SH-SY5Y (cell line): ENCODE data around the gene NXPH2.

Experiments used
- GATA2 ChIP-seq: IDR thresholded peaks from 2 replicates; pipeline ENCODE4 v1.6.1; 2011; ENCODE audit warnings: mild to moderate bottlenecking, low read depth, low read length
- GATA3 ChIP-seq: IDR thresholded peaks from 2 replicates; pipeline ENCODE4 v1.6.1; 2011; ENCODE audit warnings: low read depth, mild to moderate bottlenecking, low read length, moderate library complexity

The NXPH2 gene

GRCh38 chr2:138703242-138703641 is 76.9 kb downstream of the NXPH2 start:
- TF ChIP-seq GATA3 = no peak

- TF ChIP-seq GATA2 (no peak), GATA3 (no peak)
Observed at GRCh38 chr2:138700716-138701115, 79.5 kb downstream of the NXPH2 start.

DNA sequence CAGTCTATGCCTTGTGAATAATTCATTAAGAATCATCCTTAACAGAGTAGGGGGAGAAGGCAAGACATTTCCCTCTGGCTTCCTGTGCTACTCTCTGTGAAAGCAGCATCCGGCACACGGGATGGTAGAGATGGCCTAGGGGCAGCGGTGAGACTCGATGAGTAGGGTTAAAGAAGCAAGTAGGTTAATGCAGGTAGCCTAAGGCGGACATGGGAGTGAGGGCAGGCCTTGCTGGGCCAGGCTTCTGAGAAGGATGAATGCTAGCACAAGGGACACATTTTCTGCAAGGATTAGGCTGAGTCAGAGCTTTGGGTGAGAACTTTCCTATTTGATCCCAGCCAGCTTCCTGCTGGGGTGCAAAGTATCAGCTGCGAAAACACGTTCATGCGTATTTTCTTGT is 80.8 kb downstream of the NXPH2 start:
- TF ChIP-seq GATA3 = no peak
- TF ChIP-seq GATA2 = no peak

GRCh38 chr2:138698428-138698827 is 81.8 kb downstream of the NXPH2 start:
- no peak for TF ChIP-seq GATA2
- TF ChIP-seq GATA3 = no peak

DNA sequence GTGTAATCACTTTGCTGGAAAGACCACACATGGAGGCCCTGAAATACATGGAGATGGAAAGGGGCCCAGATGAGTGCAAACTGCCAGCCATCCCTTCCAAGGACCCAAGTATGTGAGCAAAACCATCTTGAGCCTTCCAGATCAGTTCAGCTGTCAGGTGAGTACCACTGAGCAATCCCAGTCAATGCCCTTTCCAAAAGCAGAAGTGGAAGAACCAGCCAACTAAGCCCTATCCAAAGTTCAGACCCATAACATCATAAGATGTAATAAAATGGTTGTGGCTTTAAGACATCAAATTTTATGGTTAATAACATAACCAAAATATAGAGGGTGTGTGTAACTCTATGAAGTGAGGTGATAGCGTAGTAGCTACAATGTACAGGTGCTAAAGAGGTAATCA is 88.5 kb downstream of the NXPH2 start:
- TF ChIP-seq GATA2 (no peak), GATA3 (no peak)

DNA sequence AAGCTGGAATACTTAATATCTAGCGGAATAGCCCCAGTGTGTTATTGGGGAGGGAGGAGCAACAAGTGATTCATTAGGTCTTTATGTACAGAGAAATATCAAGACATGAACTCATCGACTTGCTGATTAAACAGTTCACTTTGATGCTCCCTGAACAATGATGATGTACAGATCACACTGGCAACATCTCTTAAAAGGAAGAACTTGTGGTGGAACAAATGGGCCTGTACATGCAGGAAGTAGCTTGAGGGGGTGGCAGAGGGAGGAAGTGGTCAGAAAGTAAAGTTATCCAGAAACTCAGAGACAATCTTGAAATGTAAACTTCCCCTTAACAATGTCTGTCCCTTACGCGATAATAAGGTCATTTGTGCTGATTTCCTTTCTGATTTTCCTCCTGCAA is 90.5 kb downstream of the NXPH2 start:
- no peak for TF ChIP-seq GATA2
- TF ChIP-seq GATA3 = no peak

- TF ChIP-seq GATA2 (no peak), GATA3 (no peak)
Observed at GRCh38 chr2:138682163-138682562, 98.0 kb downstream of the NXPH2 start.

GRCh38 chr2:138677221-138677620 is 103.0 kb downstream of the NXPH2 start:
- no peak for TF ChIP-seq GATA3
- TF ChIP-seq GATA2 = no peak

- TF ChIP-seq GATA3 (no peak), GATA2 (no peak)
Observed at GRCh38 chr2:138676619-138677021, 103.6 kb downstream of the NXPH2 start.

GRCh38 chr2:138671566-138671965 is 108.6 kb downstream of the NXPH2 start:
- TF ChIP-seq GATA3 (no peak), GATA2 (no peak)

DNA sequence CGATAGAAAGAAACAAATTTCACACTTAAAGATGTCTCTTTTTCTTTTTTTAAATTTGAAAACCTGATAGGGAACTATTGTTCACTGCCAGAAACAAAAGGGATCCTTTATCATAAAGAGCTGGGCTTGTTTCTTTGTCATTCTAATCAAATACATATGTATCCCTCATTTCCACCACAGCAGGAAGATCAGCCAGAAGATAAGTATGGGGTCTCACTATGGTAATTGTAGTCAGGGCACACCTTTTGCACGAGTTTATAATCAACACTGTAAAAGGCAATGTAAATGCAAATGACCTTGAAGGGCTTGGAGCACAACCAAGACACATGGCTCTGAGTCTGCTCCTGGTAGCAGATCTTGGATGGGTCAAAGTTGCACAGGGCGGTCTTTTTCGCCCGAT is 109.5 kb downstream of the NXPH2 start:
- peak; percentile 62; the same call in 1 of the 2 replicates for TF ChIP-seq GATA2
- TF ChIP-seq GATA3 = peak; percentile 70

GRCh38 chr2:138665937-138666336 is 114.3 kb downstream of the NXPH2 start:
- TF ChIP-seq GATA3 (no peak), GATA2 (no peak)

- no peak for TF ChIP-seq GATA2
- TF ChIP-seq GATA3 = no peak
Observed at GRCh38 chr2:138658187-138658894, 121.8 kb downstream of the NXPH2 start.

DNA sequence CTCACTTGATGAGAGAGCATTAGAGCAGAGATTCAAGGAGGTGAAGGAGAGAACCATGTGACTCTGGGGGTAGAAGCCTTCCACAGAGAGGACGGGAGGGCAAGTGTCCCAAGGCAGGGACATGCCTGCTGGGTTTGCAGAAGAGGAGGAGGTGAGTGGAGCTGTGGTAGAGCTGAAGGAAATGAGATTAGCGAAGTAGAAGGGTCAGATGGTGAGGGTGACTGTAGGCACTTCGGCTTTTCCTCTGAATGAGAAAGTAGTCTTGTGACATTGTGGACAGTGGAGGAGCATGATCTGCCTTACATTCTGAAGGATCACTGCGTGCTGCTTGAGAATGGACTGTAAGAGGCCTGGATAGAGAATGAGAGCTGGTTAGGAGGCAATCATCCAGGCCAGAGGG is 126.0 kb downstream of the NXPH2 start:
- TF ChIP-seq GATA2 = no peak
- no peak for TF ChIP-seq GATA3

GRCh38 chr2:138652378-138652777 is 127.8 kb downstream of the NXPH2 start:
- no peak for TF ChIP-seq GATA2
- no peak for TF ChIP-seq GATA3

GRCh38 chr2:138649571-138649970 is 130.6 kb downstream of the NXPH2 start:
- TF ChIP-seq GATA2 (no peak), GATA3 (no peak)
